Measurements from ENCODE around the gene ODF2. TPM values are rescaled to one million over a fixed set of nuclear protein-coding genes. Genes with fewer than 3 reads are reported as not detected.

ODF2 gene
- total and polyA plus RNA-seq, 2 of the 13 experiments (the other 11 are each of a cell fraction or from before 2014, with no cell fraction given), result 9.8 to 31.3 TPM

DNA sequence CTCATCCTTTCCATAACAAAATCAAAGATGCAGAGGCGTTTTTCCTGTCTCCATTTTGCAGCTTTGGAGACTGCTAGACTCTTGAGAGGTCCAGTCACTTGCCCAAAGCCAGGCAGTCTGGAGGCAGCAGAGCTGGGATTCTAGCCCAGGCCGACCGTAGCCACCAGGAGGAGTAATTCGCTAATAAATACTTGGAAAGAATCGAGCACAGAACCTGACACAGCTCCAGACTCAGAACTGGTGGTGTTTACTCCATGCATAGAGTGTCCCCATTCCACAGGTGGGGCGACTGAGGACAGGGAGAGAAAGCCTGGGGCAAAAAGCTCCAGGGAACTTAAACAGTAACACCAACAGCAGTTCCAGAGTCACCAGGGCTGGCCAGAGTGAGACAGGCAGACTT, 45.8 kb upstream of the ODF2 start (continued):
- TF ChIP-seq, protein P1, sequence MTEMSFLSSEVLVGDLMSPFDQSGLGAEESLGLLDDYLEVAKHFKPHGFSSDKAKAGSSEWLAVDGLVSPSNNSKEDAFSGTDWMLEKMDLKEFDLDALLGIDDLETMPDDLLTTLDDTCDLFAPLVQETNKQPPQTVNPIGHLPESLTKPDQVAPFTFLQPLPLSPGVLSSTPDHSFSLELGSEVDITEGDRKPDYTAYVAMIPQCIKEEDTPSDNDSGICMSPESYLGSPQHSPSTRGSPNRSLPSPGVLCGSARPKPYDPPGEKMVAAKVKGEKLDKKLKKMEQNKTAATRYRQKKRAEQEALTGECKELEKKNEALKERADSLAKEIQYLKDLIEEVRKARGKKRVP (CRISPR knock-in tag; IDR thresholded peaks at IDR 0.05), result no peak
- no peak for TF ChIP-seq SSRP1 (CRISPR knock-in tag; IDR thresholded peaks at IDR 0.05)
- no peak for TF ChIP-seq SP2 (CRISPR knock-in tag; IDR thresholded peaks at IDR 0.05)
- TF ChIP-seq, protein P2, sequence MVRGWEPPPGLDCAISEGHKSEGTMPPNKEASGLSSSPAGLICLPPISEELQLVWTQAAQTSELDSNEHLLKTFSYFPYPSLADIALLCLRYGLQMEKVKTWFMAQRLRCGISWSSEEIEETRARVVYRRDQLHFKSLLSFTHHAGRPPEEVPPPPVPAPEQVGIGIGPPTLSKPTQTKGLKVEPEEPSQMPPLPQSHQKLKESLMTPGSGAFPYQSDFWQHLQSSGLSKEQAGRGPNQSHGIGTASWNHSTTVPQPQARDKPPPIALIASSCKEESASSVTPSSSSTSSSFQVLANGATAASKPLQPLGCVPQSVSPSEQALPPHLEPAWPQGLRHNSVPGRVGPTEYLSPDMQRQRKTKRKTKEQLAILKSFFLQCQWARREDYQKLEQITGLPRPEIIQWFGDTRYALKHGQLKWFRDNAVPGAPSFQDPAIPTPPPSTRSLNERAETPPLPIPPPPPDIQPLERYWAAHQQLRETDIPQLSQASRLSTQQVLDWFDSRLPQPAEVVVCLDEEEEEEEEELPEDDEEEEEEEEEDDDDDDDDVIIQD (CRISPR knock-in tag; IDR thresholded peaks at IDR 0.05; ENCODE audit: low read depth), result no peak
- no peak for TF ChIP-seq MBNL3 (CRISPR knock-in tag; conservative IDR thresholded peaks at IDR 0.05)
- no peak for TF ChIP-seq HOXD1 (CRISPR knock-in tag; IDR thresholded peaks at IDR 0.05)
- TF ChIP-seq HES4 (CRISPR knock-in tag; IDR thresholded peaks at IDR 0.05; ENCODE audit: borderline replicate concordance), result no peak
- no peak for TF ChIP-seq NFKB2 (CRISPR knock-in tag; IDR thresholded peaks at IDR 0.05; ENCODE audit: borderline replicate concordance)
- no peak for TF ChIP-seq ONECUT2 (CRISPR knock-in tag; IDR thresholded peaks at IDR 0.05)
- TF ChIP-seq, protein P3, sequence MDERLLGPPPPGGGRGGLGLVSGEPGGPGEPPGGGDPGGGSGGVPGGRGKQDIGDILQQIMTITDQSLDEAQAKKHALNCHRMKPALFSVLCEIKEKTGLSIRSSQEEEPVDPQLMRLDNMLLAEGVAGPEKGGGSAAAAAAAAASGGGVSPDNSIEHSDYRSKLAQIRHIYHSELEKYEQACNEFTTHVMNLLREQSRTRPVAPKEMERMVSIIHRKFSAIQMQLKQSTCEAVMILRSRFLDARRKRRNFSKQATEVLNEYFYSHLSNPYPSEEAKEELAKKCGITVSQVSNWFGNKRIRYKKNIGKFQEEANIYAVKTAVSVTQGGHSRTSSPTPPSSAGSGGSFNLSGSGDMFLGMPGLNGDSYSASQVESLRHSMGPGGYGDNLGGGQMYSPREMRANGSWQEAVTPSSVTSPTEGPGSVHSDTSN (CRISPR knock-in tag; IDR thresholded peaks at IDR 0.05), result no peak
- TF ChIP-seq, protein P4, sequence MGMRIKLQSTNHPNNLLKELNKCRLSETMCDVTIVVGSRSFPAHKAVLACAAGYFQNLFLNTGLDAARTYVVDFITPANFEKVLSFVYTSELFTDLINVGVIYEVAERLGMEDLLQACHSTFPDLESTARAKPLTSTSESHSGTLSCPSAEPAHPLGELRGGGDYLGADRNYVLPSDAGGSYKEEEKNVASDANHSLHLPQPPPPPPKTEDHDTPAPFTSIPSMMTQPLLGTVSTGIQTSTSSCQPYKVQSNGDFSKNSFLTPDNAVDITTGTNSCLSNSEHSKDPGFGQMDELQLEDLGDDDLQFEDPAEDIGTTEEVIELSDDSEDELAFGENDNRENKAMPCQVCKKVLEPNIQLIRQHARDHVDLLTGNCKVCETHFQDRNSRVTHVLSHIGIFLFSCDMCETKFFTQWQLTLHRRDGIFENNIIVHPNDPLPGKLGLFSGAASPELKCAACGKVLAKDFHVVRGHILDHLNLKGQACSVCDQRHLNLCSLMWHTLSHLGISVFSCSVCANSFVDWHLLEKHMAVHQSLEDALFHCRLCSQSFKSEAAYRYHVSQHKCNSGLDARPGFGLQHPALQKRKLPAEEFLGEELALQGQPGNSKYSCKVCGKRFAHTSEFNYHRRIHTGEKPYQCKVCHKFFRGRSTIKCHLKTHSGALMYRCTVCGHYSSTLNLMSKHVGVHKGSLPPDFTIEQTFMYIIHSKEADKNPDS (CRISPR knock-in tag; IDR thresholded peaks at IDR 0.05), result no peak
- TF ChIP-seq SRSF4 (IDR thresholded peaks at IDR 0.05; ENCODE audit: low read depth, low read length, poor library complexity, severe bottlenecking), result no peak
- peak; percentile 95 for TF ChIP-seq ZNF629 (CRISPR knock-in tag; conservative IDR thresholded peaks at IDR 0.05)
- TF ChIP-seq MZF1 (CRISPR knock-in tag; IDR thresholded peaks at IDR 0.05; ENCODE audit: borderline replicate concordance), result no peak
- no peak for TF ChIP-seq KLF15 (CRISPR knock-in tag; IDR thresholded peaks at IDR 0.05; ENCODE audit: borderline replicate concordance)
- TF ChIP-seq, protein P5, sequence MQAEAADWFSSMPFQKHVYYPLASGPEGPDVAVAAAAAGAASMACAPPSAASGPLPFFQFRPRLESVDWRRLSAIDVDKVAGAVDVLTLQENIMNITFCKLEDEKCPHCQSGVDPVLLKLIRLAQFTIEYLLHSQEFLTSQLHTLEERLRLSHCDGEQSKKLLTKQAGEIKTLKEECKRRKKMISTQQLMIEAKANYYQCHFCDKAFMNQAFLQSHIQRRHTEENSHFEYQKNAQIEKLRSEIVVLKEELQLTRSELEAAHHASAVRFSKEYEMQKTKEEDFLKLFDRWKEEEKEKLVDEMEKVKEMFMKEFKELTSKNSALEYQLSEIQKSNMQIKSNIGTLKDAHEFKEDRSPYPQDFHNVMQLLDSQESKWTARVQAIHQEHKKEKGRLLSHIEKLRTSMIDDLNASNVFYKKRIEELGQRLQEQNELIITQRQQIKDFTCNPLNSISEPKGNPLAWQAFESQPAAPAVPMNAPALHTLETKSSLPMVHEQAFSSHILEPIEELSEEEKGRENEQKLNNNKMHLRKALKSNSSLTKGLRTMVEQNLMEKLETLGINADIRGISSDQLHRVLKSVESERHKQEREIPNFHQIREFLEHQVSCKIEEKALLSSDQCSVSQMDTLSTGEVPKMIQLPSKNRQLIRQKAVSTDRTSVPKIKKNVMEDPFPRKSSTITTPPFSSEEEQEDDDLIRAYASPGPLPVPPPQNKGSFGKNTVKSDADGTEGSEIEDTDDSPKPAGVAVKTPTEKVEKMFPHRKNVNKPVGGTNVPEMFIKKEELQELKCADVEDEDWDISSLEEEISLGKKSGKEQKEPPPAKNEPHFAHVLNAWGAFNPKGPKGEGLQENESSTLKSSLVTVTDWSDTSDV (CRISPR knock-in tag; IDR thresholded peaks at IDR 0.05), result no peak
- TF ChIP-seq ZNF543 (CRISPR knock-in tag; IDR thresholded peaks at IDR 0.05), result no peak
- 0 out of 2 replicates have a peak, but pooled peaks have one; percentile 11 for TF ChIP-seq SALL1 (CRISPR knock-in tag; IDR thresholded peaks at IDR 0.05)
- no peak for TF ChIP-seq ELF4 (CRISPR knock-in tag; IDR thresholded peaks at IDR 0.05; ENCODE audit: borderline replicate concordance)
- TF ChIP-seq, protein P6, sequence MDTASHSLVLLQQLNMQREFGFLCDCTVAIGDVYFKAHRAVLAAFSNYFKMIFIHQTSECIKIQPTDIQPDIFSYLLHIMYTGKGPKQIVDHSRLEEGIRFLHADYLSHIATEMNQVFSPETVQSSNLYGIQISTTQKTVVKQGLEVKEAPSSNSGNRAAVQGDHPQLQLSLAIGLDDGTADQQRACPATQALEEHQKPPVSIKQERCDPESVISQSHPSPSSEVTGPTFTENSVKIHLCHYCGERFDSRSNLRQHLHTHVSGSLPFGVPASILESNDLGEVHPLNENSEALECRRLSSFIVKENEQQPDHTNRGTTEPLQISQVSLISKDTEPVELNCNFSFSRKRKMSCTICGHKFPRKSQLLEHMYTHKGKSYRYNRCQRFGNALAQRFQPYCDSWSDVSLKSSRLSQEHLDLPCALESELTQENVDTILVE (CRISPR knock-in tag; IDR thresholded peaks at IDR 0.05), result no peak
- no peak for TF ChIP-seq NFATC3 (CRISPR knock-in tag; IDR thresholded peaks at IDR 0.05)
- TF ChIP-seq GATAD1 (CRISPR knock-in tag; IDR thresholded peaks at IDR 0.05), result no peak

Data from HepG2 (cell line).